Gastroesophageal sphincter (tissue), 4 donors: ENCODE measurements around the gene KCTD16. TPM values are rescaled to one million over a fixed set of nuclear protein-coding genes. Genes with fewer than 3 reads are reported as not detected.

Experiments
- ATAC-seq: fragments of 150-250 bp; one replicate; pipeline ENCODE4 v1.9.1; 2016; ENCODE audit warnings: mild to moderate bottlenecking, moderate library complexity
- H3K27ac ChIP-seq, 4 donors: fragments of 200-600 bp; sonication (generic) in 3 of 4; 1 replicate in 3 of 4; 2 replicates in 1 of 4; pipeline ENCODE4 v1.5.1; 2016 to 2019
- H3K27me3 ChIP-seq: fragments of 200-600 bp; sonication (generic); one replicate; pipeline ENCODE4 v1.5.1; 2019
- H3K36me3 ChIP-seq, 2 donors: fragments of 200-600 bp; sonication (generic); one replicate each; pipeline ENCODE4 v1.5.1; 2019; ENCODE audit warnings: control low read depth in 1 of 2
- H3K4me1 ChIP-seq, 3 donors: fragments of 200-600 bp; sonication (generic); 1 replicate in 2 of 3; 2 replicates in 1 of 3; pipeline ENCODE4 v1.5.1; 2016 to 2019; ENCODE audit warnings: control low read depth in 2 of 3
- H3K4me3 ChIP-seq, 2 donors: fragments of 200-600 bp; sonication (generic); one replicate each; pipeline ENCODE4 v1.5.1; 2019; ENCODE audit warnings: mild to moderate bottlenecking in 1 of 2, moderate library complexity in 1 of 2
- H3K9me3 ChIP-seq, 3 donors: fragments of 200-600 bp; sonication (generic); one replicate each; pipeline ENCODE4 v1.5.1; 2017 to 2019; ENCODE audit warnings: control low read depth in 2 of 3
- CTCF ChIP-seq, 4 experiments: fragments of 200-600 bp in 2 of 4; fragments of 450-650 bp in 2 of 4; sonication (generic) in 1 of 4; IDR thresholded peaks; one replicate each; pipeline ENCODE4 v1.5.1; 2017 to 2019; ENCODE audit warnings: antibody characterized with exemption in 4 of 4, mild to moderate bottlenecking in 2 of 4, moderate library complexity in 2 of 4
- EP300 ChIP-seq: sonication (generic); formaldehyde crosslinking; IDR thresholded peaks from one replicate; pipeline ENCODE4 v1.6.1; 2017; ENCODE audit warnings: antibody characterized with exemption, mild to moderate bottlenecking
- POLR2A ChIP-seq, 2 donors: fragments of 450-650 bp; IDR thresholded peaks; one replicate each; pipeline ENCODE4 v1.6.1; 2017; ENCODE audit warnings: antibody characterized with exemption in 2 of 2, mild to moderate bottlenecking in 2 of 2, moderate library complexity in 1 of 2
- POLR2AphosphoS5 ChIP-seq: sonication (generic); formaldehyde crosslinking; IDR thresholded peaks from one replicate; pipeline ENCODE4 v1.6.1; 2017; ENCODE audit warnings: antibody characterized with exemption
- whole genome bisulfite sequencing, 2 donors: methylation state at CpG; one replicate each; pipeline ENCODE4 v1.1.5; 2018; ENCODE audit warnings: low coverage in 1 of 2; 5-methylcytosine and 5-hydroxymethylcytosine counted together
- total RNA-seq, 4 donors: library from RNA; depleted of rRNA; stranded (reverse); fragments of >200 nt; gene quantifications; one replicate each; pipeline ENCODE4 v1.1.0, GENCODE V29; 2016

The KCTD16 gene
- total RNA-seq, 4 donors from 2014 or later, result 0.05 to 0.13 (median 0.12) TPM; not detected in 1

- Histone ChIP-seq H3K27me3 (no peaks in the 10 kb centered on the region), H3K4me3 (no peak overlapping the region), H3K9me3 (no peaks in the 10 kb centered on the region), H3K4me1 (no peaks in the 10 kb centered on the region), H3K27ac (no peak overlapping the region), H3K36me3 (no peaks in the 10 kb centered on the region)
- ATAC-seq, result no peak
- 55 to 73% methylated on average over 2 of the region's 2 CpGs for WGBS, 2 donors
- TF ChIP-seq POLR2A (IDR thresholded peaks at IDR 0.05) (no peak), POLR2AphosphoS5 (no peak), EP300 (no peak), CTCF (IDR thresholded peaks at IDR 0.05) (no peak)
These were observed 157.8 kb downstream of the KCTD16 start for GRCh38 chr5:144328494-144328893.

GRCh38 chr5:144328980-144329379, 158.3 kb downstream of the KCTD16 start:
- H3K36me3 ChIP-seq, result no peaks in the 10 kb centered on the region
- no peaks in the 10 kb centered on the region for H3K4me1 ChIP-seq
- no peaks in the 10 kb centered on the region for H3K9me3 ChIP-seq

GRCh38 chr5:144329681-144330080, 159.0 kb downstream of the KCTD16 start:
- no peak for TF ChIP-seq EP300
- no peak for TF ChIP-seq POLR2A (IDR thresholded peaks at IDR 0.05)
- TF ChIP-seq CTCF (IDR thresholded peaks at IDR 0.05), result no peak
- TF ChIP-seq POLR2AphosphoS5, result no peak
- no peaks in the 10 kb centered on the region for H3K27me3 ChIP-seq
- ATAC-seq, result no peak
- H3K27ac ChIP-seq, result no peak overlapping the region
- no peaks in the 10 kb centered on the region for H3K4me1 ChIP-seq
- H3K36me3 ChIP-seq, result no peaks in the 10 kb centered on the region
- no peak overlapping the region for H3K4me3 ChIP-seq
- no peaks in the 10 kb centered on the region for H3K9me3 ChIP-seq

More at GRCh38 chr5:144328980-144329379, 158.3 kb downstream of the KCTD16 start:
- H3K4me3 ChIP-seq, result no peak overlapping the region
- TF ChIP-seq EP300 (no peak), CTCF (IDR thresholded peaks at IDR 0.05) (no peak), POLR2AphosphoS5 (no peak)
- no peaks in the 10 kb centered on the region for H3K27me3 ChIP-seq
- no peak overlapping the region for H3K27ac ChIP-seq
- ATAC-seq, result no peak

GRCh38 chr5:144331361-144331760, 160.7 kb downstream of the KCTD16 start:
- Histone ChIP-seq H3K27ac (no peak overlapping the region), H3K9me3 (no peaks in the 10 kb centered on the region), H3K27me3 (no peaks in the 10 kb centered on the region), H3K4me3 (no peak overlapping the region), H3K4me1 (no peaks in the 10 kb centered on the region), H3K36me3 (no peaks in the 10 kb centered on the region)
- TF ChIP-seq EP300 (no peak), CTCF (IDR thresholded peaks at IDR 0.05) (no peak), POLR2AphosphoS5 (no peak), POLR2A (IDR thresholded peaks at IDR 0.05) (no peak)
- no peak for ATAC-seq

- WGBS, 2 donors, result 80 to 81% methylated on average over 1 of the region's 1 CpG
- TF ChIP-seq CTCF (IDR thresholded peaks at IDR 0.05), result no peak
- TF ChIP-seq EP300, result no peak
- no peak for TF ChIP-seq POLR2AphosphoS5
- TF ChIP-seq POLR2A (IDR thresholded peaks at IDR 0.05), result no peak
- Histone ChIP-seq H3K4me1 (no peaks in the 10 kb centered on the region), H3K4me3 (no peak overlapping the region), H3K27me3 (no peaks in the 10 kb centered on the region), H3K36me3 (no peaks in the 10 kb centered on the region), H3K27ac (no peak overlapping the region), H3K9me3 (no peaks in the 10 kb centered on the region)
- no peak for ATAC-seq
These were observed 161.6 kb downstream of the KCTD16 start for GRCh38 chr5:144332265-144332664.
